ENCODE measurements around the gene RNF2.

DNA sequence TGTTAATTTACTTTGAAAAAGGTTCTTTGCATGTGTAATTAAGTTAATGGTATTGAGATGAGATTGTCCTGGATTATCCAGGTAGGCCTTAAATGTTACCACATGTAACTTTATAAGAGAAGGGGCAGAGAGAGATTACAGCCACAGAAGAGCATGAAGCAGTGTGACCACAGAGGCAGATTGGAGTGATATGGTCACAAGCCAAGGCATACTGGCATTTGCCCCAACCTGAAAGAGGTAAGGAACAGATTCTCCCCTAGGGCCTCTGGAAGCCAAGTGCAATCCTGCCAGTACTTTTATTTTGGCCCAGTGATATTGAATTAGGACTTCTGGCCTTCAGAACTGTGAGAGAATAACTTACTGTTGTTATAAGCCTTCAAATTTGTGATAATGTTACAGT, 23.0 kb downstream of the RNF2 start:
- no peak for TF ChIP-seq CTCF (IDR thresholded peaks at IDR 0.05)
- no peak for TF ChIP-seq POLR2AphosphoS5 (IDR thresholded peaks at IDR 0.05; ENCODE audit: low read depth, low read length)
